ENCODE measurements around the gene LEP. TPM values are rescaled to one million over a fixed set of nuclear protein-coding genes. Genes with fewer than 3 reads are reported as not detected.
A peak's percentile ranks its signal among the peaks of the same experiment; 100 is the strongest.

LEP gene
- total RNA-seq, 1 experiment from 2014 or later = not detected

GRCh38 chr7:128243273-128243672 lies 2.2 kb downstream of the LEP start:
- TF ChIP-seq, protein P1, sequence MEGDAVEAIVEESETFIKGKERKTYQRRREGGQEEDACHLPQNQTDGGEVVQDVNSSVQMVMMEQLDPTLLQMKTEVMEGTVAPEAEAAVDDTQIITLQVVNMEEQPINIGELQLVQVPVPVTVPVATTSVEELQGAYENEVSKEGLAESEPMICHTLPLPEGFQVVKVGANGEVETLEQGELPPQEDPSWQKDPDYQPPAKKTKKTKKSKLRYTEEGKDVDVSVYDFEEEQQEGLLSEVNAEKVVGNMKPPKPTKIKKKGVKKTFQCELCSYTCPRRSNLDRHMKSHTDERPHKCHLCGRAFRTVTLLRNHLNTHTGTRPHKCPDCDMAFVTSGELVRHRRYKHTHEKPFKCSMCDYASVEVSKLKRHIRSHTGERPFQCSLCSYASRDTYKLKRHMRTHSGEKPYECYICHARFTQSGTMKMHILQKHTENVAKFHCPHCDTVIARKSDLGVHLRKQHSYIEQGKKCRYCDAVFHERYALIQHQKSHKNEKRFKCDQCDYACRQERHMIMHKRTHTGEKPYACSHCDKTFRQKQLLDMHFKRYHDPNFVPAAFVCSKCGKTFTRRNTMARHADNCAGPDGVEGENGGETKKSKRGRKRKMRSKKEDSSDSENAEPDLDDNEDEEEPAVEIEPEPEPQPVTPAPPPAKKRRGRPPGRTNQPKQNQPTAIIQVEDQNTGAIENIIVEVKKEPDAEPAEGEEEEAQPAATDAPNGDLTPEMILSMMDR (IDR thresholded peaks at IDR 0.05; ENCODE audit: unreplicated experiment) = no peak
- H3K4me3 Mint-ChIP-seq (ENCODE audit: unreplicated experiment) = no peak overlapping the region
- no peak for DNase-seq (ENCODE audit: unreplicated experiment)
- H3K36me3 Mint-ChIP-seq (ENCODE audit: insufficient read depth, unreplicated experiment) = no peaks in the 10 kb centered on the region
- CTCF ChIA-PET = interaction anchor here (0.6 to 0.7 kb wide), 2 partner anchors 14 to 15 kb away, joined by 3 to 4 read pairs; no protein-coding TSS in a partner anchor
- POLR2A ChIA-PET = no interaction called here
- no peaks in the 10 kb centered on the region for H3K9me3 Mint-ChIP-seq (ENCODE audit: unreplicated experiment)
- intact Hi-C loops (cut with micrococcal nuclease) = no loop called here
- no peaks in the 10 kb centered on the region for H3K27me3 Mint-ChIP-seq (ENCODE audit: insufficient read depth, unreplicated experiment)
- H3K27ac Mint-ChIP-seq (ENCODE audit: low read depth, unreplicated experiment) = no peak overlapping the region
- peaks cover 4% of the 10 kb centered on the region for H3K4me1 Mint-ChIP-seq (ENCODE audit: insufficient read depth, unreplicated experiment)
- no TSS peak for BruUV-seq (replicated peaks)

DNA sequence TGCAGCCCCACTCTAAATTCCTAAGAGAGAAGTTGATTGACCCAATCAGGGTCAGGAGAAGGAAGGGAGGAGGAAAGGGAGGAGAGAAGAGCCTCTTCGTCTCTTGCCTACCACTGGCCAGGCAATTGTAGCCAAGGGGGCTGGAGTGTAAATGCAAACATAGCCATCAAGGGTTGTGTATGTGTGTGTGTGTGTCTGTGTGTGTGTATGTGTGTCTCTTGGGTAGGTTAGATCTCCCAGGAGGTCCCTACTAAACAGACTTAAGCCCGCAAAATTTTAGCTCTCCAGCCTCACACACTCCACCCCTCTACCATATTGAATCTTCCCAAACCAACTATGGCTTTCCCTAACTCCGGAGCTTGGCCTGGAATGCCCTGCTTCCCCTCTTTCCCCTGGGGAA lies 3.8 kb downstream of the LEP start:
- Mint-ChIP-seq H3K4me1 (ENCODE audit: insufficient read depth, unreplicated experiment) (peaks cover 4% of the 10 kb centered on the region), H3K27ac (ENCODE audit: low read depth, unreplicated experiment) (peak overlapping the region; percentile 16), H3K36me3 (ENCODE audit: insufficient read depth, unreplicated experiment) (no peaks in the 10 kb centered on the region), H3K27me3 (ENCODE audit: insufficient read depth, unreplicated experiment) (no peaks in the 10 kb centered on the region), H3K4me3 (ENCODE audit: unreplicated experiment) (no peak overlapping the region), H3K9me3 (ENCODE audit: unreplicated experiment) (no peaks in the 10 kb centered on the region)
- no TSS peak for BruUV-seq (replicated peaks)
- DNase-seq (ENCODE audit: unreplicated experiment) = no peak
- CTCF ChIA-PET = interaction anchor here (0.8 kb wide), 1 partner anchor 22 kb away, joined by 3 read pairs; no protein-coding TSS in a partner anchor
- TF ChIP-seq, protein P1 (IDR thresholded peaks at IDR 0.05; ENCODE audit: unreplicated experiment) = no peak
- POLR2A ChIA-PET = no interaction called here
- intact Hi-C loops (cut with micrococcal nuclease) = no loop called here

DNA sequence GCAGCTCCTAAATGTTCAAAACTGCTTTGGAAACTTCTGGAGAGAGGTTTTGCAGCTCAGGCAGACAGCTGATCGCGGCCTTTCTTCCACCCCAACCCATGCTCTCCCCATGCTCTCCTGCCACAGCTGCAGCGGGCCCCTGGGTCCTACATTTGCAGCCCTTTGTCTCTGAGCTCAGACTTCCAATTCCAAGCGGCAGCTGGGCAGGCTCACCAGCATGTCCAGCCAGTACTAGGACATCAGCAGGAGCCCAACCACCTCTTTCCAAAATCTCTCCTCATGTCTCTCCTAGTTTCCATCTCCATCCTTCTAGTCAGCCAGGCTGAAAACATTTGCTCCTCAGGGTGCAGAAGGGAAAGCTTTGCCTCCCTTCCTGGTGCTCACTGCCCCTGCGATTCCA lies 6.0 kb downstream of the LEP start:
- no TSS peak for BruUV-seq (replicated peaks)
- H3K9me3 Mint-ChIP-seq (ENCODE audit: unreplicated experiment) = no peaks in the 10 kb centered on the region
- H3K36me3 Mint-ChIP-seq (ENCODE audit: insufficient read depth, unreplicated experiment) = no peaks in the 10 kb centered on the region
- peaks cover 4% of the 10 kb centered on the region for H3K4me1 Mint-ChIP-seq (ENCODE audit: insufficient read depth, unreplicated experiment)
- no peak for DNase-seq (ENCODE audit: unreplicated experiment)
- intact Hi-C loops (cut with micrococcal nuclease) = no loop called here
- CTCF ChIA-PET = interaction anchor here (1.0 kb wide), 1 partner anchor 17 kb away, joined by 3 read pairs; no protein-coding TSS in a partner anchor
- TF ChIP-seq, protein P1 (IDR thresholded peaks at IDR 0.05; ENCODE audit: unreplicated experiment) = no peak
- H3K27me3 Mint-ChIP-seq (ENCODE audit: insufficient read depth, unreplicated experiment) = no peaks in the 10 kb centered on the region
- no peak overlapping the region for H3K27ac Mint-ChIP-seq (ENCODE audit: low read depth, unreplicated experiment)
- POLR2A ChIA-PET = no interaction called here
- no peak overlapping the region for H3K4me3 Mint-ChIP-seq (ENCODE audit: unreplicated experiment)

GRCh38 chr7:128247640-128248194 lies 6.6 kb downstream of the LEP start:
- H3K27me3 Mint-ChIP-seq (ENCODE audit: insufficient read depth, unreplicated experiment) = no peaks in the 10 kb centered on the region
- H3K4me3 Mint-ChIP-seq (ENCODE audit: unreplicated experiment) = no peak overlapping the region
- no peak overlapping the region for H3K27ac Mint-ChIP-seq (ENCODE audit: low read depth, unreplicated experiment)
- H3K36me3 Mint-ChIP-seq (ENCODE audit: insufficient read depth, unreplicated experiment) = no peaks in the 10 kb centered on the region
- no TSS peak for BruUV-seq (replicated peaks)
- TF ChIP-seq, protein P1 (IDR thresholded peaks at IDR 0.05; ENCODE audit: unreplicated experiment) = no peak
- ChIA-PET POLR2A (no interaction called here), CTCF (interaction anchor here (1.0 kb wide), 1 partner anchor 16 kb away, joined by 3 read pairs; no protein-coding TSS in a partner anchor)
- intact Hi-C loops (cut with micrococcal nuclease) = no loop called here
- DNase-seq (ENCODE audit: unreplicated experiment) = peak; percentile 58
- H3K4me1 Mint-ChIP-seq (ENCODE audit: insufficient read depth, unreplicated experiment) = peaks cover 4% of the 10 kb centered on the region
- H3K9me3 Mint-ChIP-seq (ENCODE audit: unreplicated experiment) = peaks cover 1% of the 10 kb centered on the region
